ENCODE measurements around the gene MRPL51. TPM values are rescaled to one million over a fixed set of nuclear protein-coding genes. Genes with fewer than 3 reads are reported as not detected.
"Not testable (repeated sequence)": the region's sequence is repeated elsewhere in the genome, so short reads cannot be mapped to it uniquely, and the experiment has no call there.

Gene MRPL51
- total and polyA plus RNA-seq, 2 donors (not counting 3 experiments of a cell fraction or from before 2014, with no cell fraction given): 147 to 273 TPM

DNA sequence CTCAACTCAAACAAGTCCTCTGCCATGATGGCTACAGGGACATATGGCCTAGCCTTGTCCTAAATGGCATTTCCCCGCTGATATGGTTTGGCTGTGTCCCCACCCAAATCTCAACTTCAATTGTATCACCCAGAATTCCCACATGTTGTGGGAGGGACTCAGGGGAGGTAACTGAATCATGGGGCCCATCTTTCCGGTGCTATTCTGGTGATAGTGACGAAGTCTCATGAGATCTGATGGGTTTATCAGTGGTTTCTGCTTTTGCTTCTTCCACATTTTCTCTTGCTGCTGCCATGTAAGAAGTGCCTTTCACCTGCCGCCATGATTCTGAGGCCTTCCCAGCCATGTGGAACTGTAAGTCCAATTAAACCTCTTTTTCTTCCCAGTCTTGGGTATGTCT lies 26.3 kb downstream of the MRPL51 start:
- DNase-seq (ENCODE audit: low read depth, low spot score); H3K9me3 ChIP-seq (replicated peaks; ENCODE audit: control insufficient read depth, insufficient read depth, low read length); POLR2A ChIA-PET; H3K27ac ChIP-seq (ENCODE audit: insufficient read depth, low read depth, low read length); H3K4me3 ChIP-seq (replicated peaks in 1 of 3; ENCODE audit: insufficient read depth in 1 of 3, low read depth in 1 of 3, low read length in 3 of 3); H3K9me1 ChIP-seq (replicated peaks; ENCODE audit: control insufficient read depth, extremely low read depth, insufficient read depth, low read length); H2AFZ ChIP-seq (ENCODE audit: low read depth, low read length); H4K20me1 ChIP-seq (replicated peaks; ENCODE audit: control insufficient read depth, extremely low read depth, insufficient read depth, low read length); H3K27me3 ChIP-seq (ENCODE audit: control insufficient read depth in 2 of 2, insufficient read depth in 2 of 2, low read length in 2 of 2); BruUV-seq (replicated peaks); dilution Hi-C loops (cut with MboI; ENCODE audit: extremely low pct_ligation_motif_present, low sequenced_read_pairs); H3K4me2 ChIP-seq (ENCODE audit: insufficient read depth, low read length); H3K36me3 ChIP-seq (ENCODE audit: control insufficient read depth in 2 of 2, extremely low read depth in 1 of 2, insufficient read depth in 2 of 2, low read length in 2 of 2); FAIRE-seq; H3K79me2 ChIP-seq (ENCODE audit: control insufficient read depth, insufficient read depth, low read length); H3K9ac ChIP-seq (replicated peaks; ENCODE audit: extremely low read depth, insufficient read depth, low read length): not testable (repeated sequence)
- H3K4me1 ChIP-seq (ENCODE audit: control insufficient read depth, extremely low read depth, insufficient read depth, low read length): peaks cover 27% of the 10 kb centered on the region
- CTCF ChIA-PET: interaction anchor here (2.1 to 2.9 kb wide), 5 partner anchors 42 to 182 kb away, joined by 9 to 147 read pairs (median 40); no protein-coding TSS in a partner anchor
- intact Hi-C loops (cut with micrococcal nuclease): loop anchor here (5.0 kb wide), 1 partner anchor 129 kb away; no protein-coding TSS in a partner anchor

DNA sequence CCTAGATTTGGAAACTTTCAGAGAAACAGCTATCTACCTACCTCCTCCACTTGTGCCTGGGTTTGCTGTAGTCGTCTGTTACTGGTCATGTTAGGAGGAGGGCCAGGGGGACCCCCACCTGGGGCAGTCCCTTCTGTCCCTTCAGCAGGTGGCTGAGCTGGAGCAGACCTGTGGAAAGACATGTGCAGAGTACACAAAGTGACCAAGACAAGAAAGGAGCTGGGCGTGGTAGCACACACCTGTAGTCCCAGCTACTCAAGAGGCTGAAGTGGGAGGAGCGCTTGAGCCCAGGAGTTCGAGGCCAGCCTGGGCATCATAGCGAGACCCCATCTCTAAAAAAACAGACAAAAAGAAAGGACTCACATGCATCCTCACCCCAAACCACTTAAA lies 26.9 kb downstream of the MRPL51 start:
- DNase-seq (ENCODE audit: low read depth, low spot score) (no peak), FAIRE-seq (no peak)
- no TSS peak for BruUV-seq (replicated peaks)
- H3K4me1 ChIP-seq (ENCODE audit: control insufficient read depth, extremely low read depth, insufficient read depth, low read length): peaks cover 26% of the 10 kb centered on the region
- H3K4me2 ChIP-seq (ENCODE audit: insufficient read depth, low read length): no peak overlapping the region
- CTCF ChIA-PET: interaction anchor here (0.6 to 2.9 kb wide), 31 partner anchors 9 to 271 kb away, joined by 3 to 147 read pairs (median 7); partner anchors contain the start of genes CD27, GAPDH, MRPL51 and TAPBPL
- no peak overlapping the region for H3K27ac ChIP-seq (ENCODE audit: insufficient read depth, low read depth, low read length)
- TF ChIP-seq JUN (IDR thresholded peaks at IDR 0.05; ENCODE audit: borderline replicate concordance, insufficient read depth, insufficient read length, low read depth): no peak
- TF ChIP-seq FOS (IDR thresholded peaks at IDR 0.05; ENCODE audit: borderline replicate concordance, insufficient read depth, low read length): no peak
- TF ChIP-seq GATA2 (IDR thresholded peaks at IDR 0.05; ENCODE audit: insufficient read depth, insufficient read length, low read depth, low read length): no peak
- no peak for TF ChIP-seq MYC (IDR thresholded peaks at IDR 0.05; ENCODE audit: low read depth, low read length)
- TF ChIP-seq, protein P1, sequence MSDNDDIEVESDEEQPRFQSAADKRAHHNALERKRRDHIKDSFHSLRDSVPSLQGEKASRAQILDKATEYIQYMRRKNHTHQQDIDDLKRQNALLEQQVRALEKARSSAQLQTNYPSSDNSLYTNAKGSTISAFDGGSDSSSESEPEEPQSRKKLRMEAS (IDR thresholded peaks at IDR 0.05; ENCODE audit: insufficient read depth, insufficient read length): no peak
- TF ChIP-seq, protein P2, sequence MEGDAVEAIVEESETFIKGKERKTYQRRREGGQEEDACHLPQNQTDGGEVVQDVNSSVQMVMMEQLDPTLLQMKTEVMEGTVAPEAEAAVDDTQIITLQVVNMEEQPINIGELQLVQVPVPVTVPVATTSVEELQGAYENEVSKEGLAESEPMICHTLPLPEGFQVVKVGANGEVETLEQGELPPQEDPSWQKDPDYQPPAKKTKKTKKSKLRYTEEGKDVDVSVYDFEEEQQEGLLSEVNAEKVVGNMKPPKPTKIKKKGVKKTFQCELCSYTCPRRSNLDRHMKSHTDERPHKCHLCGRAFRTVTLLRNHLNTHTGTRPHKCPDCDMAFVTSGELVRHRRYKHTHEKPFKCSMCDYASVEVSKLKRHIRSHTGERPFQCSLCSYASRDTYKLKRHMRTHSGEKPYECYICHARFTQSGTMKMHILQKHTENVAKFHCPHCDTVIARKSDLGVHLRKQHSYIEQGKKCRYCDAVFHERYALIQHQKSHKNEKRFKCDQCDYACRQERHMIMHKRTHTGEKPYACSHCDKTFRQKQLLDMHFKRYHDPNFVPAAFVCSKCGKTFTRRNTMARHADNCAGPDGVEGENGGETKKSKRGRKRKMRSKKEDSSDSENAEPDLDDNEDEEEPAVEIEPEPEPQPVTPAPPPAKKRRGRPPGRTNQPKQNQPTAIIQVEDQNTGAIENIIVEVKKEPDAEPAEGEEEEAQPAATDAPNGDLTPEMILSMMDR (IDR thresholded peaks at IDR 0.05; ENCODE audit: extremely low read depth in 1 of 2, insufficient read depth in 1 of 2, low read depth in 1 of 2, low read length in 2 of 2): no peak
- TF ChIP-seq POLR2A (IDR thresholded peaks at IDR 0.05; ENCODE audit: low read depth, low read length): no peak
- no peak for TF ChIP-seq POLR2AphosphoS5 (IDR thresholded peaks at IDR 0.05; ENCODE audit: insufficient read depth, low read depth, low read length)
- TF ChIP-seq EZH2 (IDR thresholded peaks at IDR 0.05; ENCODE audit: borderline replicate concordance, low read depth, low read length, severe bottlenecking): no peak
- H3K9ac ChIP-seq (replicated peaks; ENCODE audit: extremely low read depth, insufficient read depth, low read length): no peak overlapping the region
- H2AFZ ChIP-seq (ENCODE audit: low read depth, low read length): no peak overlapping the region
- no peaks in the 10 kb centered on the region for H4K20me1 ChIP-seq (replicated peaks; ENCODE audit: control insufficient read depth, extremely low read depth, insufficient read depth, low read length)
- no peaks in the 10 kb centered on the region for H3K27me3 ChIP-seq (ENCODE audit: control insufficient read depth in 2 of 2, insufficient read depth in 2 of 2, low read length in 2 of 2)
- intact Hi-C loops (cut with micrococcal nuclease) (loop anchor here (5.0 kb wide), 1 partner anchor 129 kb away; no protein-coding TSS in a partner anchor), dilution Hi-C loops (cut with MboI; ENCODE audit: extremely low pct_ligation_motif_present, low sequenced_read_pairs) (no loop called here)
- H3K9me3 ChIP-seq (replicated peaks; ENCODE audit: control insufficient read depth, insufficient read depth, low read length): no peaks in the 10 kb centered on the region
- H3K4me3 ChIP-seq (replicated peaks in 1 of 3; ENCODE audit: insufficient read depth in 1 of 3, low read depth in 1 of 3, low read length in 3 of 3): no peak overlapping the region
- peaks cover 2% of the 10 kb centered on the region for H3K79me2 ChIP-seq (ENCODE audit: control insufficient read depth, insufficient read depth, low read length)
- POLR2A ChIA-PET: interaction anchor here (1.1 to 1.6 kb wide), 3 partner anchors 27 to 68 kb away, joined by 3 to 5 read pairs (median 3); partner anchors contain the start of genes GAPDH and MRPL51
- peaks cover 0 to 7% of the 10 kb centered on the region in 2 experiments for H3K36me3 ChIP-seq (ENCODE audit: control insufficient read depth in 2 of 2, extremely low read depth in 1 of 2, insufficient read depth in 2 of 2, low read length in 2 of 2)
- no peaks in the 10 kb centered on the region for H3K9me1 ChIP-seq (replicated peaks; ENCODE audit: control insufficient read depth, extremely low read depth, insufficient read depth, low read length)

Measured in endothelial cell of umbilical vein (primary cell).